Hepatocyte (in vitro differentiated cells): ENCODE data around the gene ZNF593. TPM values are rescaled to one million over a fixed set of nuclear protein-coding genes. Genes with fewer than 3 reads are reported as not detected.

Source experiments
- DNase-seq: peaks from one replicate; pipeline ENCODE4 v3.0.0-alpha.2; 2016; ENCODE audit warnings: low spot score
- H2AFZ ChIP-seq: fragments of 200-600 bp; sonication (generic); 2 replicates; pipeline ENCODE4 v1.6.0; 2016; ENCODE audit warnings: antibody characterized with exemption, mild to moderate bottlenecking
- H3K27ac ChIP-seq: fragments of 200-600 bp; sonication (generic); 2 replicates; pipeline ENCODE4 v1.5.1; 2016; ENCODE audit warnings: mild to moderate bottlenecking
- H3K27me3 ChIP-seq: fragments of 200-600 bp; sonication (generic); 2 replicates; pipeline ENCODE4 v1.6.1; 2016
- H3K36me3 ChIP-seq: fragments of 200-600 bp; sonication (generic); replicated peaks from 2 replicates; pipeline ENCODE4 v1.5.1; 2016; ENCODE audit warnings: low read depth; ENCODE audit not compliant: insufficient read depth
- H3K4me1 ChIP-seq: fragments of 200-600 bp; sonication (generic); 2 replicates; pipeline ENCODE4 v1.5.1; 2016; ENCODE audit warnings: mild to moderate bottlenecking, moderate library complexity; ENCODE audit not compliant: insufficient read depth
- H3K4me2 ChIP-seq: fragments of 200-600 bp; sonication (generic); 2 replicates; pipeline ENCODE4 v1.6.0; 2016
- H3K4me3 ChIP-seq: fragments of 200-600 bp; sonication (generic); 2 replicates; pipeline ENCODE4 v1.5.1; 2016; ENCODE audit warnings: mild to moderate bottlenecking
- H3K79me2 ChIP-seq: fragments of 200-600 bp; sonication (generic); 2 replicates; pipeline ENCODE4 v1.6.0; 2017; ENCODE audit warnings: mild to moderate bottlenecking
- H3K9me2 ChIP-seq: fragments of 200-600 bp; sonication (generic); replicated peaks from 2 replicates; pipeline ENCODE4 v1.6.0; 2017; ENCODE audit warnings: mild to moderate bottlenecking; ENCODE audit not compliant: insufficient read depth
- H3K9me3 ChIP-seq: fragments of 200-600 bp; sonication (generic); 2 replicates; pipeline ENCODE4 v1.5.1; 2016; ENCODE audit warnings: low read depth, mild to moderate bottlenecking
- H4K20me1 ChIP-seq: fragments of 200-600 bp; sonication (generic); 2 replicates; pipeline ENCODE4 v1.6.0; 2016; ENCODE audit warnings: mild to moderate bottlenecking; ENCODE audit not compliant: insufficient read depth, poor library complexity, severe bottlenecking
- CTCF ChIP-seq: fragments of 200-600 bp; sonication (generic); IDR thresholded peaks from 2 replicates; pipeline ENCODE4 v1.5.1; 2016; ENCODE audit warnings: antibody characterized with exemption, mild to moderate bottlenecking; ENCODE audit not compliant: poor library complexity
- EZH2 ChIP-seq: fragments of 200-600 bp; sonication (generic); IDR thresholded peaks from 2 replicates; pipeline ENCODE4 v1.6.1; 2016; ENCODE audit warnings: antibody characterized with exemption, mild to moderate bottlenecking, borderline replicate concordance
- EZH2phosphoT487 ChIP-seq: fragments of 200-600 bp; sonication (generic); IDR thresholded peaks from one replicate; pipeline ENCODE4 v1.6.1; 2018; ENCODE audit warnings: antibody characterized with exemption, mild to moderate bottlenecking, low read depth, moderate library complexity; ENCODE audit not compliant: unreplicated experiment, severe bottlenecking
- WGBS: methylation state at CpG from one replicate; pipeline ENCODE4 v1.1.6; 2016; ENCODE audit warnings: low lambda C conversion rate; ENCODE audit errors: missing lambda C conversion rate; 5-methylcytosine and 5-hydroxymethylcytosine counted together
- polyA plus RNA-seq: library from polyadenylated mRNA; unstranded; fragments of >200 nt; fragmentation: Nextera tagmentation; extraction: Ambion mirVana; gene quantifications from 2 replicates; pipeline ENCODE4 v1.2.1, GENCODE V29; 2016
- total RNA-seq: library from RNA; depleted of rRNA; stranded (reverse); fragments of >200 nt; gene quantifications from 2 replicates; pipeline ENCODE4 v1.2.3, GENCODE V29; 2014

Gene ZNF593
- total and polyA plus RNA-seq, 2 experiments from 2014 or later, result 20.5 to 69.1 TPM

DNA sequence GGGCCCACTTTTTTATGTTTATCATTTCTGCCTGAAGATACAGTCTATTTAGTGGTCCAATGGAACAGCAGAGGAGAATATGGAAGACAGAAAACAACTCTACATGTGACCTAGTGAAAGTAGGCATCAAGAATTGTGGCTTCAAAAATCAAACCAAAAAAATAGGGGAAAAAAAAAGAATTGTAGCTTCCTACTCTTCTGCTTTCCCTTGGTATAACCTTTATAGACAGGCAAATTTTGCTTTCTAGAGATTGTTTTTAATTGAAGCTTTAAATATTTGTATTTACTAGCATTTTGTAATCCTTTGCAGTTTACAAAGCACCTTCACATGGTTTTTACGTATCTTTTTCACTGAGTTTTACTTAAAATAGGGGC lies 43.8 kb upstream of the ZNF593 start:
- 76% methylated on average over 1 of the region's 1 CpG for WGBS
- H3K27ac ChIP-seq, result peak overlapping the region; percentile 47

DNA sequence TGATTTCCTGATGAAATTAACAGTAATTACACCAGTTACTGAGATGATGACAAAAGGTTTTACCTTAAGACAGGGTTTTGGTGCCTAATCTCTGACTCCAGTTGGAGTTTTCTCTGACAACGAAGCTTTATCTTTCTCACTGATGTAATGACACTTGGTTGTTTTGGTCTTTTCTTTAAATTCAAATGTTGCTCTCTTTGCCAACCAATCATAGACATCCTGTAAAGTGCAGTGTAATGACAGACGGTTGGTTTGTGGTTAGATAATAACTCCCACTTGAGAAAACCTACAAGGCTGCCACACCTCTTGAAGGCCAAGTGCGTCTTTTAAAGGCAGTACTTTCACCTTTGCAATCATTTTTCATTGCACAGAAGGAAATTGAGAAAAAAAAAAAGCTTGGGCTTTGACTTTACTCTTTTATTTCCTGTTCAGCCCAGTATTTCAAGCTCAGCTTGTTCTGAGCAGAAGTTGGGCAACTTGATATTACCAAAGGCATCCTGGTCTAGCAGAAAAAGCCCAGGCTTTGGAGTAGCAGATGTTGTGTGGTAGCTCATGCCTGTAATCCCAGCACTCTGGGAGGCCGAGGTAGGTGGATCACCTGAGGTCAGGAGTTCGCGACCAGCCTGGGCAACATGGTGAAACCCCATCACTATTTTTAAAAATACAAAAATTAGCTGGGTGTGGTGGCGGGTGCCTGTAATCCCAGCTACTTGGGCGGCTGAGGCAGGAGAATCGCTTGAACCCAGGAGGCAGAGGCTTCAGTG lies 43.2 kb upstream of the ZNF593 start:
- no peaks in the 10 kb centered on the region for H3K27me3 ChIP-seq
- no peak overlapping the region for H2AFZ ChIP-seq
- no peaks in the 10 kb centered on the region for H3K9me2 ChIP-seq
- 67% methylated on average over 9 of the region's 9 CpGs for WGBS
- H3K9me3 ChIP-seq, result no peaks in the 10 kb centered on the region
- H4K20me1 ChIP-seq, result peaks cover 4% of the 10 kb centered on the region
- H3K36me3 ChIP-seq, result no peaks in the 10 kb centered on the region
- H3K4me2 ChIP-seq, result peak overlapping the region; percentile 27
- no peak overlapping the region for H3K4me3 ChIP-seq
- peaks cover 13% of the 10 kb centered on the region for H3K79me2 ChIP-seq
- peak; percentile 50 for DNase-seq
- TF ChIP-seq EZH2, result no peak
- TF ChIP-seq CTCF, result no peak
- TF ChIP-seq EZH2phosphoT487, result no peak
- peak overlapping the region; percentile 64 for H3K27ac ChIP-seq
- H3K4me1 ChIP-seq, result peaks cover 3% of the 10 kb centered on the region

More for the DNA sequence above, 43.8 kb upstream of the ZNF593 start:
- H4K20me1 ChIP-seq, result peaks cover 4% of the 10 kb centered on the region
- H2AFZ ChIP-seq, result no peak overlapping the region
- H3K9me2 ChIP-seq, result no peaks in the 10 kb centered on the region
- H3K4me2 ChIP-seq, result no peak overlapping the region
- no peaks in the 10 kb centered on the region for H3K9me3 ChIP-seq
- no peak for DNase-seq
- H3K36me3 ChIP-seq, result no peaks in the 10 kb centered on the region
- H3K4me1 ChIP-seq, result peaks cover 3% of the 10 kb centered on the region
- no peak overlapping the region for H3K4me3 ChIP-seq
- H3K79me2 ChIP-seq, result peaks cover 15% of the 10 kb centered on the region
- TF ChIP-seq CTCF (no peak), EZH2 (no peak), EZH2phosphoT487 (no peak)
- no peaks in the 10 kb centered on the region for H3K27me3 ChIP-seq

DNA sequence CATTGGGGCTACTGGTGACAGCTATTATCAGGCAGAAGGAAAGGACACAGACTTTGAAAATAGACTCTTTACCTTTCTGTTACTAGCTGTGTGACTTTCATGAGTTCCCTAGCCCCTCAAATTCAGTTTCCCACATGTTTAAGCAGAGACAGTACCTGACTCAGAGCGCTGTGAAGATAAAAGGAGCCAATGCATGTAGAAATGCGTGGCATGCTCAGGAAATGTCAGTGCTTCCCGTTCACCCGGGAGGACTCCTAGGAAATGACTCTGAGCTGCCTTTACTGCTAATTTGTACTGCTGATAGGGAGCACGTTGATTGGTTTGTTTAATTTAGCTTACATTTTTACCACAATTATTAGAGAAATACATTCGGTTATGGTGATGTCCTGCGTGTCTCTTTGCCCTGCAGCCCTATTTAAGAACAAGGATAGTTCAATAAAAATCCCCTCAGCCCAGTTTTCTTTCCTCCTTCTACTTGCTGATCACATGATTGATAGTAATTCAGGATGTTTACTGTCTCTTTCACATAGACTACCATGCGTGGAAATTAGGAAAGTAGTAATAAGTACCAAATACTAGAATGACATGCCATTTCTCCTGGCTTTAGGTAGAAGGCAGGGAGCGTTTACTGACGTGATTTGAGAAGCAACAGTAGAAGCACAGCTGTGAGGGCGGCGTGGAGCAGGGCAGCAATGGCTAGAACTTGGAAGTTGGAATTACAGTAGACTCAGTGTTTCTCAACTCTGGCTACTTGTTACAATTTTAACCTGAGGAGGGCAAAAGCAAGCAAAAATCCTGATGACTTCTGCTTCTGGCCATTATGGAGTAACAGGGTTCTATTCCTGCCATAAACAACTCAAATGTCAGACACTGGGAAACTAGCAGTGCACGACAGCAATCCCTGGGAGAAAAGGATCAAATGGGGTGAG lies 42.2 kb upstream of the ZNF593 start:
- no peaks in the 10 kb centered on the region for H4K20me1 ChIP-seq
- no peak overlapping the region for H3K4me2 ChIP-seq
- DNase-seq, result no peak
- no peaks in the 10 kb centered on the region for H3K9me3 ChIP-seq
- H2AFZ ChIP-seq, result no peak overlapping the region
- no peaks in the 10 kb centered on the region for H3K36me3 ChIP-seq
- no peaks in the 10 kb centered on the region for H3K9me2 ChIP-seq
- peak overlapping the region; percentile 64 for H3K27ac ChIP-seq
- no peak overlapping the region for H3K4me3 ChIP-seq
- WGBS, result 51% methylated on average over 13 of the region's 13 CpGs
- H3K79me2 ChIP-seq, result peaks cover 13% of the 10 kb centered on the region
- no peak for TF ChIP-seq CTCF
- no peak for TF ChIP-seq EZH2phosphoT487
- H3K27me3 ChIP-seq, result no peaks in the 10 kb centered on the region
- H3K4me1 ChIP-seq, result peaks cover 3% of the 10 kb centered on the region
